NCI-H146 treated with DMSO at 0.1 percent for 48 hours (cell line): Measurements from ENCODE around the gene CD2BP2.
A peak's percentile ranks its signal among the peaks of the same experiment; 100 is the strongest.

Experiments
- DNase-seq: peaks from one replicate; lab custom pipeline; 2025; ENCODE audit not compliant: unreplicated experiment; lab: John Stamatoyannopoulos, UW

Gene CD2BP2

GRCh38 chr16:30378236-30379157, 23.4 kb upstream of the CD2BP2 start:
- DNase-seq, result peak; percentile 95

- peak; percentile 92 for DNase-seq
Measured at GRCh38 chr16:30377812-30378235, 22.7 kb upstream of the CD2BP2 start.

DNA sequence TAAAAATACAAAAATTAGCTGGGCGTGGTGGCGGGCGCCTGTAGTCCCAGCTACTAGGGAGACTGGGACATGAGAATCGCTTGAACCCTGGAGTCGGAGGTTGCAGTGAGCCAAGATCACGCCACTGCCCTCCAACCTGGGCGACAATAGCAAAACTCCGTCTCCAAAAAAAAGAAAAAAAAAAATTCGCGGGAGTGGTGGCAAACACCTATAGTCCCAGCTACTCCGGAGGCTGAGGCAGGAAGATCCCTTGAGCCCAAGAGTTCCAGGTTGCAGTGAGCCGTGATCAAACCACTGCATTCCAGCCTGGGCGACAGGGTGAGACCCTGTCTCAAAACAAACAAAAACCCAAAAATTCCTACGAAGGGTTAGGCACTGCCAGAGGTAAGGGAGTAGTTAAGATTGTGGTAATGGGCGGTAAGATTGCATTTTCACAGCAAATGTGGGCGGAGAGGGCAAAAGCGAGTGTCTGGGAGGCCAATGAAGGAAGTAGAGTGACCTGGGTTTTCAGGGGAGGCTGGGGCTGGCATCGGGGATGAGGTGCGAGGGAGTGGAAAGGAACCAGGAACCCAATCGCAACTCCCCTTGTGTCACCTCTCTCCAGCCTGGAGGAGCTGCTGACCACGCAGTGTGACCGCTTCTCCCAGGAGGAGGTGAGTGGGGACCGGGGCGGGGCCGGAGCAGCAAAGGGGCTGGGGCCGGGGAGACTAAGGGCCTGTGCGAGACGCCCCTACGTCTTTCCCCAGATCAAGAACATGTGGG, 22.1 kb upstream of the CD2BP2 start:
- DNase-seq, result no peak

GRCh38 chr16:30376461-30376902, 21.4 kb upstream of the CD2BP2 start:
- DNase-seq, result no peak

GRCh38 chr16:30375864-30376263, 20.8 kb upstream of the CD2BP2 start:
- DNase-seq, result no peak

- no peak for DNase-seq
Measured at GRCh38 chr16:30374538-30374937, 19.4 kb upstream of the CD2BP2 start, which contains the start of gene MYL11. TSS of gene MYL11 (plus strand) at chr16:30374802. CDS start at chr16:30374858, 56 bp downstream.

DNA sequence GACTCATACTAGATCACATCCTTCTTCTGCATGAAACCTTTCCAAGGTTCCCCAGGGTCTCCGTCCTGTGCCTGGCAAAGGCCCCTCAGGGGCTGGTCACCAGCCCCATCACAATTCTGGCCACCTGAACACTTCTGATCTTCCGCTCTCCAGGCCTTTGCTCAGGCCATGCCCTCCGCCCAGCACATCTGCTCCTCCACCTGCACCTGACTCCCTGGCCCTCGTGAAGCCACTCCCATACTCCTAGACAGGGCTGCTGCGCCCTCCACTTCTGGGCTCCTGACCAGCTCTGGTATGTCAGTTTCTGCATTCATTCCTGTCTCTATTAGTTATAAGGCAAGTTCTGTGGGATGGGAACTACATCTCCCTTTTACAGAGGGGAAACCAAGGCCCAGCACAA, 17.6 kb upstream of the CD2BP2 start:
- no peak for DNase-seq

GRCh38 chr16:30372038-30372712, 17.1 kb upstream of the CD2BP2 start:
- DNase-seq, result no peak

GRCh38 chr16:30371248-30371816, 16.2 kb upstream of the CD2BP2 start:
- DNase-seq, result no peak

- peak; percentile 100 for DNase-seq
Measured at GRCh38 chr16:30370456-30371247, 15.5 kb upstream of the CD2BP2 start, which contains the start of gene TBC1D10B. TSS of gene TBC1D10B (minus strand) at chr16:30370494. CDS start at chr16:30370183, 311 bp downstream.

GRCh38 chr16:30369938-30370455, 14.9 kb upstream of the CD2BP2 start:
- DNase-seq, result no peak

DNA sequence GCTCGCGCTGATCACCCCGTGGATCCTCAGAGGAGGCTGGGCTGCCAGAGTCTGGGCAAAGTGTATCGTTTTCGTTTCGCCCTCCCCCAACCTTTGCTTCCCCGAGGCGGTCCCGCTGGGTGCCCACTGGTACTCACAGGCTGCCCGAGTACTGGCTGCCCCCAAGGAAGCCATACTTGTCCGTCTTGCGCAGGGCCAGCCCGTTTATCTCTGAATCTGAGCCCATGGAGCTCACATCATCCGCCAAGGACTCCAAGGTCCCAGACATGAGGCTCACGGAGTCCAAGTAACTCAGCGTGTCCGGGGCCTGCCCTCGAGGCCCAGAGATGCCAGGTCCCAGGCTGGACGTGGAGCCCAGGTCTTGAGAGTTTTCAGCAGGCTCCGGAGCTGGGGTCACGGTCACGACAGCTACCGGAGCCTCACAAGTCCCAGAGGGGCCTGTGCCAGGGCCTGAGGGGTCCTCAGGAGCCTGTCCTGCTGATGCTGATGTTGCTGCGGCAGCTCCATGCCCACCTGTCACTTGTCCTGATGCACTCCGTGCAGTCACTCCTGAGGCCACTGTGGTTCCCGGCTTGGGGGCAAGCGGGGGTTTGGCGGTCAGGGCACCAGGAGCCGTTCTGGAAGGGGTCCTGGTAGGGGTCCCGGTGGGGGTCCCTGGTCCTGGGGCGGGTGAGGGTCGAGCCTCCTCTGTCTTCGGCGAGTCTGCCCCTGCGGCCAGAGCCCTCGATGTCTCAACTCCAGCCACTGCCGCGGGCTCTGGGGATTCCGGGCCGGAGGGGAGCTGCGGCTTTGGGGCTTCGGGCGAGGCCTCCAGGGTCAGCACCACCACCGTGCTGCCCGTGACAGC, 14.2 kb upstream of the CD2BP2 start:
- DNase-seq, result no peak

- DNase-seq, result no peak
Measured at GRCh38 chr16:30368792-30369090, 13.6 kb upstream of the CD2BP2 start.

- DNase-seq, result no peak
Measured at GRCh38 chr16:30368122-30368791, 13.1 kb upstream of the CD2BP2 start.

- no peak for DNase-seq
Measured at GRCh38 chr16:30367349-30368009, 12.4 kb upstream of the CD2BP2 start.

DNA sequence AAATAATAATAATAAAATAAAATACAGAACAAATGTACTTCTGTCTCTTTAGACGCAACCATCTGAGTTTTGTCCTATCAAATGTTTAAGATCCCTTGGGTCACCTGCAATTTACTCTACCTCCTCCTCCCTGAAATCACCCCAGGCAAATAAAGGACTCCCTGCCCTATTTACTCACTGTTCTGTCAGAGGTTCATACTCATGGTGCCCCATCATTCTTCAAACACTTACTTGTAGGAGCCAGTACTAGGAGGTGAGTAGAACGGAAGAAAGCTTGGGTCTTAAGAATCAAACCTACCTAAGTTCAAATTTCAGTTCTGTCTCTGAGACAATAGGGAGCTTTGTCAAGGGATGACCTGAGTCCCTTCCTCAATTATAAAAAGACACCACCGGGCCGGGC, 11.4 kb upstream of the CD2BP2 start:
- no peak for DNase-seq

DNA sequence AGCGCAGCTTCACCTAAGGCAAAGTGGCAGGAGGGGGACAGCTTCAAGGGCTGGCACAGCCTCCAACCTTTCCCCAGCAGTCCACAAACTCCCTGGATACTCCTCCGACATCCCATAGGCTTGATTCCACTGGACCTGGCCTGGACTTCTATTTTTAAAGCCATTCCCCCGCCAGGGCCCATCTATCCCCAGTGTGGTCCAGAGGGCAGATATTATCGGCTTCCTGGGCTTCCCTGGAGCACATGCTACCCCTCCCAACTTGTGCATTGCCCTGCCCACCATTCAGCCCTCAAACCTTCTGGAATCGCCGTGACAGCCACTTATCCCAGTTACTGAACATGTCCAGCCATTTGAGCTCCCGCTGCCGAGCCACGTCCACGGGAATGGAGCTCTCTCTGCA, 10.1 kb upstream of the CD2BP2 start:
- no peak for DNase-seq

DNA sequence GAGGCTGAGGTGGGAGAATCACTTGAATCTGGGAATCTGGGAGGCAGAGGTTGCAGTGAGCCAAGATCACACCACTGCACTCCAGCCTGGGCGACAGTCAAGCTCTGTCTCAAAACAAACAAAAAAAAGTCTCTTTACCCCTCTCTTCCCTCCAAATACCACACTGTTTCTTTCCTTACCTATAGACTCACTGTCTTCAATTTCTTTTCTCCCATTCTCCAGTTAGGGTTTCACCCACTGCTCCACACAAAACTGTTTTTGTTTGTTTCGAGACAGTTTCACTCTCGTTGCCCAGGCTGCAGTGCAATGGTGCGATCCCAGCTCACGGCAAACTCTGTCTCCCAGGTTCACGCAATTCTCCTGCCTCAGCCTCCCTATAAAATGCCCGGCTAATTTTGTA, 6.1 kb upstream of the CD2BP2 start:
- DNase-seq, result no peak
